GM23338 (cell line): ENCODE measurements around the gene PDE1C. TPM values are rescaled to one million over a fixed set of nuclear protein-coding genes. Genes with fewer than 3 reads are reported as not detected.

ENCODE experiments used
- ATAC-seq: fragments of 200-7000 bp; cut with Tn5 transposase; 3 replicates; pipeline ENCODE4 v1.9.1; 2020
- DNase-seq: peaks from one replicate; pipeline ENCODE4 v3.0.0-alpha.2; 2015; ENCODE audit warnings: low spot score
- H2AFZ ChIP-seq: fragments of 200-600 bp; sonication (generic); 2 replicates; pipeline ENCODE4 v1.8.0; 2016; ENCODE audit warnings: antibody characterized with exemption, mild to moderate bottlenecking, moderate library complexity
- H3F3A ChIP-seq: fragments of 200-600 bp; sonication (generic); replicated peaks from 2 replicates; pipeline ENCODE4 v1.8.0; 2017; ENCODE audit warnings: antibody characterized with exemption, mixed run types, low read depth
- H3K27ac ChIP-seq: fragments of 200-600 bp; sonication (generic); 2 replicates; pipeline ENCODE4 v1.6.1; 2016; ENCODE audit warnings: low read depth
- H3K27me3 ChIP-seq: fragments of 200-600 bp; sonication (generic); 2 replicates; pipeline ENCODE4 v1.8.0; 2016; ENCODE audit warnings: mild to moderate bottlenecking, mixed run types, moderate library complexity; ENCODE audit not compliant: insufficient read depth
- H3K36me3 ChIP-seq: fragments of 200-600 bp; sonication (generic); 2 replicates; pipeline ENCODE4 v1.8.0; 2016; ENCODE audit warnings: mild to moderate bottlenecking; ENCODE audit not compliant: insufficient read depth
- H3K4me1 ChIP-seq: fragments of 200-600 bp; sonication (generic); 2 replicates; pipeline ENCODE4 v1.8.0; 2016; ENCODE audit warnings: mild to moderate bottlenecking, moderate library complexity; ENCODE audit not compliant: insufficient read depth
- H3K4me2 ChIP-seq: fragments of 200-600 bp; sonication (generic); 2 replicates; pipeline ENCODE4 v1.7.1; 2017; ENCODE audit warnings: mixed run types
- H3K4me3 ChIP-seq: fragments of 200-600 bp; sonication (generic); 2 replicates; pipeline ENCODE4 v1.6.1; 2016; ENCODE audit warnings: mixed run types
- H3K79me2 ChIP-seq: fragments of 200-600 bp; sonication (generic); replicated peaks from 2 replicates; pipeline ENCODE4 v1.8.0; 2017; ENCODE audit warnings: mild to moderate bottlenecking; ENCODE audit not compliant: insufficient read depth
- H3K9me2 ChIP-seq: fragments of 200-600 bp; sonication (generic); 2 replicates; pipeline ENCODE4 v1.8.0; 2017; ENCODE audit not compliant: insufficient read depth
- H4K20me1 ChIP-seq: fragments of 200-600 bp; sonication (generic); replicated peaks from 2 replicates; pipeline ENCODE4 v1.8.0; 2017; ENCODE audit warnings: mild to moderate bottlenecking; ENCODE audit not compliant: insufficient read depth
- H3K27ac Mint-ChIP-seq: 2 replicates; pipeline ENCODE4 v1.8.0; 2020; ENCODE audit warnings: inconsistent platforms, mild to moderate bottlenecking, moderate library complexity, mixed read lengths
- H3K27me3 Mint-ChIP-seq: 3 replicates; pipeline ENCODE4 v1.8.0; 2022; ENCODE audit warnings: low read depth, mild to moderate bottlenecking, moderate library complexity, mixed read lengths, inconsistent platforms; ENCODE audit not compliant: insufficient read depth, poor library complexity
- H3K36me3 Mint-ChIP-seq: 3 replicates; pipeline ENCODE4 v1.8.0; 2021; ENCODE audit warnings: low read depth, mild to moderate bottlenecking, inconsistent platforms, moderate library complexity, mixed read lengths
- H3K4me1 Mint-ChIP-seq: 3 replicates; pipeline ENCODE4 v1.8.0; 2020; ENCODE audit warnings: mild to moderate bottlenecking, inconsistent platforms, mixed read lengths
- H3K4me3 Mint-ChIP-seq: 3 replicates; pipeline ENCODE4 v1.8.0; 2021; ENCODE audit warnings: moderate library complexity, mild to moderate bottlenecking, inconsistent platforms, mixed read lengths
- H3K9me3 Mint-ChIP-seq: 3 replicates; pipeline ENCODE4 v1.8.0; 2020; ENCODE audit warnings: moderate library complexity, mild to moderate bottlenecking, inconsistent platforms, mixed read lengths
- CREB1 ChIP-seq: fragments of 250-450 bp; sonication (Bioruptor Pico); IDR thresholded peaks from 2 replicates; pipeline ENCODE4 v1.5.0; 2020; ENCODE audit warnings: low read depth, mild to moderate bottlenecking, moderate library complexity
- ETS1 ChIP-seq: IDR thresholded peaks from 2 replicates; pipeline ENCODE4 v1.6.1; 2016; ENCODE audit warnings: antibody characterized with exemption
- EZH2 ChIP-seq: fragments of 200-600 bp; sonication (generic); IDR thresholded peaks from one replicate; pipeline ENCODE4 v1.8.0; 2017; ENCODE audit warnings: antibody characterized with exemption, mild to moderate bottlenecking, low read depth; ENCODE audit not compliant: unreplicated experiment
- NANOG ChIP-seq: IDR thresholded peaks from 2 replicates; pipeline ENCODE4 v1.6.1; 2016; ENCODE audit warnings: antibody characterized with exemption, borderline replicate concordance
- STAT1 ChIP-seq: IDR thresholded peaks from one replicate; pipeline ENCODE4 v1.6.1; 2016; ENCODE audit warnings: antibody characterized with exemption; ENCODE audit not compliant: unreplicated experiment
- ZNF114 ChIP-seq: fragments of 250-450 bp; sonication (Bioruptor Pico); IDR thresholded peaks from 2 replicates; pipeline ENCODE4 v1.5.0; 2020; ENCODE audit warnings: mild to moderate bottlenecking, moderate library complexity
- ZNF462 ChIP-seq: fragments of 250-450 bp; sonication (Bioruptor Pico); IDR thresholded peaks from 2 replicates; pipeline ENCODE4 v1.5.0; 2020; ENCODE audit warnings: mild to moderate bottlenecking, moderate library complexity
- polyA plus RNA-seq: library from polyadenylated mRNA; unstranded; fragments of >200 nt; fragmentation: Nextera tagmentation; extraction: Ambion mirVana; gene quantifications from 2 replicates; pipeline ENCODE4 v1.2.1, GENCODE V29; 2016
- total RNA-seq: library from RNA; depleted of rRNA; stranded (reverse); fragments of >200 nt; shearing (Covaris generic); gene quantifications from 2 replicates; pipeline ENCODE4 v1.2.3, GENCODE V29; 2014

PDE1C gene
- total and polyA plus RNA-seq, 2 experiments from 2014 or later: 0.28 TPM; not detected in 1

DNA sequence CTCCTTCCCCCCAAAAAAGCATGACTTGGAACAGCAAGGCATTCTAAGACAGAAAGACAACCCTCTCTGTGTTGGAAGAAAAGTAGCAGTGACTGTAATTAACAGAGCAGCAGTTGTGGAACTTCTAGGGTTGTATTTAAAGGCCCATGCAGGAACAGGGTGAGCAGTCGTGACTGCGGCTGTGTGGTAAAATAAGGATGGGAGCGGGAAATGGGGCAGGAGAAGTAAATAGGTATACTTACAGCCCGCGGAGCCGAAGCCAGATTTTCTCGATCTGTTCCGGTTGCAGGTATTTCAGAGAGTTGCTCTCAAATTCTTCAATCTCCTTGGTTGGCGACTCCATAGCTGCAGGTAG, 179 bp downstream of the PDE1C start:
- H4K20me1 ChIP-seq: peaks cover 9% of the 10 kb centered on the region; the same call in 1 of the 2 replicates
- peaks cover 7% of the 10 kb centered on the region; the same call in 1 of the 2 replicates for H3K4me1 ChIP-seq
- Mint-ChIP-seq H3K27me3 (peaks cover 48% of the 10 kb centered on the region), H3K27ac (no peak overlapping the region), H3K36me3 (no peaks in the 10 kb centered on the region), H3K4me1 (peaks cover 3% of the 10 kb centered on the region; the same call in 2 of the 3 replicates), H3K4me3 (peak overlapping the region; percentile 91), H3K9me3 (no peaks in the 10 kb centered on the region; the same call in 2 of the 3 replicates)
- no peaks in the 10 kb centered on the region for H3K9me2 ChIP-seq
- DNase-seq (no peak), ATAC-seq (peak; percentile 39; the same call in 2 of the 3 replicates)
- no peak overlapping the region for H3K27ac ChIP-seq
- H3F3A ChIP-seq: 0 out of 2 replicates have a peak, but pooled peaks cover 3% of the 10 kb centered on the region
- H3K4me2 ChIP-seq: peak overlapping the region; percentile 97
- H3K79me2 ChIP-seq: no peaks in the 10 kb centered on the region
- peaks cover 88% of the 10 kb centered on the region for H3K27me3 ChIP-seq
- H2AFZ ChIP-seq: peak overlapping the region; percentile 99
- no peaks in the 10 kb centered on the region for H3K36me3 ChIP-seq
- TF ChIP-seq ZNF114 (no peak), CREB1 (CRISPR knock-in tag) (no peak), EZH2 (peak; percentile 6), ETS1 (no peak), NANOG (no peak)
- peak overlapping the region; percentile 90 for H3K4me3 ChIP-seq

GRCh38 chr7:32069116-32069650, 1.0 kb downstream of the PDE1C start:
- no peak overlapping the region for H3K4me2 ChIP-seq

GRCh38 chr7:32068411-32069101, 1.7 kb downstream of the PDE1C start:
- H3K27ac ChIP-seq: no peak overlapping the region
- H3K9me3 Mint-ChIP-seq: no peaks in the 10 kb centered on the region; the same call in 2 of the 3 replicates
- no peaks in the 10 kb centered on the region for H3K9me2 ChIP-seq
- H3K4me2 ChIP-seq: no peak overlapping the region
- ATAC-seq (no peak), DNase-seq (no peak)
- no peaks in the 10 kb centered on the region for H3K36me3 Mint-ChIP-seq
- no peak overlapping the region for H3K4me3 ChIP-seq
- no peak overlapping the region for H2AFZ ChIP-seq
- H3K27ac Mint-ChIP-seq: no peak overlapping the region
- H3K27me3 Mint-ChIP-seq: peaks cover 52% of the 10 kb centered on the region
- peaks cover 5% of the 10 kb centered on the region for H3K4me1 Mint-ChIP-seq
- 0 out of 2 replicates have a peak, but pooled peaks cover 3% of the 10 kb centered on the region for H3F3A ChIP-seq
- no peaks in the 10 kb centered on the region for H3K79me2 ChIP-seq
- no peak overlapping the region for H3K4me3 Mint-ChIP-seq
- peaks cover 80% of the 10 kb centered on the region for H3K27me3 ChIP-seq
- H4K20me1 ChIP-seq: peaks cover 9% of the 10 kb centered on the region; the same call in 1 of the 2 replicates
- peaks cover 7% of the 10 kb centered on the region; the same call in 1 of the 2 replicates for H3K4me1 ChIP-seq
- H3K36me3 ChIP-seq: no peaks in the 10 kb centered on the region
- TF ChIP-seq ZNF462 (CRISPR knock-in tag): no peak

More at GRCh38 chr7:32069116-32069650, 1.0 kb downstream of the PDE1C start:
- peaks cover 9% of the 10 kb centered on the region; the same call in 1 of the 2 replicates for H4K20me1 ChIP-seq
- H3K27me3 ChIP-seq: peaks cover 84% of the 10 kb centered on the region
- H3K27me3 Mint-ChIP-seq: peaks cover 51% of the 10 kb centered on the region
- no peak overlapping the region for H3K27ac Mint-ChIP-seq
- peak overlapping the region; percentile 91; the same call in 2 of the 3 replicates for H3K4me3 Mint-ChIP-seq
- peaks cover 7% of the 10 kb centered on the region; the same call in 1 of the 2 replicates for H3K4me1 ChIP-seq
- peak; percentile 2 for TF ChIP-seq EZH2
- TF ChIP-seq STAT1: no peak
- DNase-seq: no peak
- H3K9me2 ChIP-seq: no peaks in the 10 kb centered on the region
- H3K9me3 Mint-ChIP-seq: no peaks in the 10 kb centered on the region; the same call in 2 of the 3 replicates
- H3K27ac ChIP-seq: no peak overlapping the region
- no peak overlapping the region for H2AFZ ChIP-seq
- ATAC-seq: no peak
- H3K4me3 ChIP-seq: no peak overlapping the region
- H3K36me3 Mint-ChIP-seq: no peaks in the 10 kb centered on the region
- H3K79me2 ChIP-seq: no peaks in the 10 kb centered on the region
- H3F3A ChIP-seq: 0 out of 2 replicates have a peak, but pooled peaks cover 3% of the 10 kb centered on the region
- peaks cover 2% of the 10 kb centered on the region for H3K4me1 Mint-ChIP-seq
- no peaks in the 10 kb centered on the region for H3K36me3 ChIP-seq
